Hepatocyte (in vitro differentiated cells): ENCODE measurements around the gene YES1.

ENCODE experiments used
- CTCF ChIP-seq: fragments of 200-600 bp; sonication (generic); IDR thresholded peaks from 2 replicates; pipeline ENCODE4 v1.5.1; 2016; ENCODE audit warnings: antibody characterized with exemption, mild to moderate bottlenecking; ENCODE audit not compliant: poor library complexity
- EZH2 ChIP-seq: fragments of 200-600 bp; sonication (generic); IDR thresholded peaks from 2 replicates; pipeline ENCODE4 v1.6.1; 2016; ENCODE audit warnings: antibody characterized with exemption, mild to moderate bottlenecking, borderline replicate concordance

- TF ChIP-seq CTCF: no peak
- no peak for TF ChIP-seq EZH2
Observed at GRCh38 chr18:679516-679915, 132.5 kb downstream of the YES1 start.
